Measurements from ENCODE around the gene HDAC5.
"Not testable (repeated sequence)": the region's sequence is repeated elsewhere in the genome, so short reads cannot be mapped to it uniquely, and the experiment has no call there.

Gene HDAC5

DNA sequence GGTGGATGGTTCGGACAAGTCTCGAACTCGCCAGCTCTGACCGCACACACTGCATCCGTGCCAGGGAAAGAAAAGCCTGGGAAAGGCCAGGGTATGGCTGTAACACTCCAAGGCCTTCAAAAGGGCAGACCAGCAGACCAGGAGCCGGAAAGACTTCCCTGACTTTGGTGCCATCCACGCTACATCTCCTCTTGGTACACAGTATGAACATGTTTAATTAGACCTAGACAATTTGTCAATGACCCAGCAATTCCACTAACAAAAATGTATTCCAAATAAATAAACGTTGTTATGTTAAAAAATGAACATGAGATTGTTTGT, 637 bp upstream of the HDAC5 start:
- H3K36me3 ChIP-seq (replicated peaks): no peaks in the 10 kb centered on the region
- H3K27me3 ChIP-seq (replicated peaks): no peaks in the 10 kb centered on the region
- TF ChIP-seq, protein P1, sequence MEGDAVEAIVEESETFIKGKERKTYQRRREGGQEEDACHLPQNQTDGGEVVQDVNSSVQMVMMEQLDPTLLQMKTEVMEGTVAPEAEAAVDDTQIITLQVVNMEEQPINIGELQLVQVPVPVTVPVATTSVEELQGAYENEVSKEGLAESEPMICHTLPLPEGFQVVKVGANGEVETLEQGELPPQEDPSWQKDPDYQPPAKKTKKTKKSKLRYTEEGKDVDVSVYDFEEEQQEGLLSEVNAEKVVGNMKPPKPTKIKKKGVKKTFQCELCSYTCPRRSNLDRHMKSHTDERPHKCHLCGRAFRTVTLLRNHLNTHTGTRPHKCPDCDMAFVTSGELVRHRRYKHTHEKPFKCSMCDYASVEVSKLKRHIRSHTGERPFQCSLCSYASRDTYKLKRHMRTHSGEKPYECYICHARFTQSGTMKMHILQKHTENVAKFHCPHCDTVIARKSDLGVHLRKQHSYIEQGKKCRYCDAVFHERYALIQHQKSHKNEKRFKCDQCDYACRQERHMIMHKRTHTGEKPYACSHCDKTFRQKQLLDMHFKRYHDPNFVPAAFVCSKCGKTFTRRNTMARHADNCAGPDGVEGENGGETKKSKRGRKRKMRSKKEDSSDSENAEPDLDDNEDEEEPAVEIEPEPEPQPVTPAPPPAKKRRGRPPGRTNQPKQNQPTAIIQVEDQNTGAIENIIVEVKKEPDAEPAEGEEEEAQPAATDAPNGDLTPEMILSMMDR (IDR thresholded peaks at IDR 0.05; ENCODE audit: low read depth, low read length, missing control alignments): no peak
- no peak for DNase-seq
- H3K4me3 ChIP-seq (ENCODE audit: low read depth, low read length): peak overlapping the region; percentile 70
- in situ Hi-C loops (cut with HindIII; ENCODE audit: low pct_ligation_motif_present, low sequenced_read_pairs): no loop called here
- peak overlapping the region; percentile 84 for H3K27ac ChIP-seq

GRCh38 chr17:44122816-44123355, 555 bp downstream of the HDAC5 start:
- Histone ChIP-seq H3K36me3 (replicated peaks) (no peaks in the 10 kb centered on the region), H3K4me3 (ENCODE audit: low read depth, low read length) (peak overlapping the region; percentile 74), H3K27me3 (replicated peaks) (no peaks in the 10 kb centered on the region), H3K27ac (peak overlapping the region; percentile 84)
- DNase-seq: no peak
- in situ Hi-C loops (cut with HindIII; ENCODE audit: low pct_ligation_motif_present, low sequenced_read_pairs): no loop called here
- TF ChIP-seq, protein P1 (IDR thresholded peaks at IDR 0.05; ENCODE audit: low read depth, low read length, missing control alignments): no peak

DNA sequence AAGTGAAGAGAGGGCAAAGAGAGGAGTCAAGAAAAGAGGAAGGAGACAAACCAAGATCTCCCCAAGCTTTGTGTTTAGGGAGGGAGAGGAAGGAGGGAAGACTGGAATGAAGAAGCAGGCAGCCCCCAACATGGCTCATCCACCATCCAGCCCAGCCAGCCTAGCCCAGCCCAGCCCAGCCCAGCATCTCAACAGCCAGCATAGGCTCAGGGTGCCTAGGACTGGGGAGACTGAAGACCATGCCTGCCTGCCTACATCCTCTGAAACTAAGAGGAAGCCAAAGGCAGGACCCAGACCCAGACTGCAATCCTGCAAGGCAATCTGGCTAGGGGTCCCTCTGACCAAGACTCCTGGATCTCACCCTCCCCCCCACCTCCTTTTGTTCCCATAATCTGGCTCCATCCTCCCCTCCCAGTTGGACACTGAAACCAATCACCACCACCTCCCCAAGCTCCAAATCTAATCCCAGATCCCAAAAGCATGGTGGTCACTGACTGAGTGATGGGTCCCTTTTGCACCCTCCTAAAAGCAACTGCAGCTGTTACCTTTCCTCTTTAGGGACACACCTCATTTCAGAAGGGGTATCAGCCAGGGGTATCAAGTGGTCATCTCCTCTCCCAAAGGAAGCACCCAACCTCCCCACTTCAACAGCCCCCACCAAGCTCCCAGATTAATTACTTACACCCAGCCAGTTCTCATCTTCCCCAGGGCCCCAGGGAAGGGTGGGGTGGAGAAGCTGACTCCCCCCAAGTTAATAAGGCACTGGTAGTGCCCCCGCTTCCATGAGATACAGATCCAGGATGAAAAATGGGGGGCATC, 1.2 kb downstream of the HDAC5 start:
- in situ Hi-C loops (cut with HindIII; ENCODE audit: low pct_ligation_motif_present, low sequenced_read_pairs): no loop called here
- Histone ChIP-seq H3K36me3 (replicated peaks) (no peaks in the 10 kb centered on the region), H3K27ac (no peak overlapping the region), H3K27me3 (replicated peaks) (no peaks in the 10 kb centered on the region), H3K4me3 (ENCODE audit: low read depth, low read length) (peak overlapping the region; percentile 74)
- DNase-seq: no peak
- TF ChIP-seq, protein P1 (IDR thresholded peaks at IDR 0.05; ENCODE audit: low read depth, low read length, missing control alignments): no peak

DNA sequence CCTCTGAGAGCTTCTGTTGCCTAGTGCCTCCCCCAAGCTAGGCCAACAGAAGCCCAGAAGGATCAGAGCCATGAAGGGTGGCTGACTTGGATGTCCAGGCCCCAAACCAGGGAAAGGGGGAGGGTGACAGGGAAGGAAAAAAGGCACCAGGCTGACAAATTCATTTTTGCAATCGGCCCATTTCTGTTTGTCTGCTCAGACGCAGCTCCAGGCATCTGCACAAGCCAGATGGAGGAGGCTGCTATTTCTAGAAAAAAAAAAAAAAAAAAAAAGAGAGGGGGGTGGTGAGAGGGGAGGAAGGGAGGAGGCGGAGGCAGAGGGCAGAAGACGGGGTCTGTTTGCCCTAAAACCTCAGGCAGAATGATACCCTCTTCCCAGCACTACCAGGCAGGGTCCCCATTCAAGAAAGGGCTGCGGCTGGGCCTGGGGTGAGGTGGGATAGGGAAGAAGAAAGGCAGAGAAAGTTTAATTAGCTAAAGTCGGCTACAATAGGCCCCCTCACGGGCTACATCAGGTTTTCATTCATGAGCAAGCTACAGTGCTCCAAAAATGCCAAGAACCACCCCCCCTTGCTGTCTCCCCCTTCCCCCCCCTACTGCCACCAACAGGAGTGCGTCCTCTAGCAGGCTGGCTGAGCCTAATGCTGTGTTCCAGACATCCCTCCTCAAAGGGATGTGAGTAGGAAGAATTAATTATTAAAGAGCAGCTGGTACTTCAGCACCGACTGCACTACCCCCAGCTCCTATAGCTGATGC, 2.4 kb downstream of the HDAC5 start:
- TF ChIP-seq, protein P1 (IDR thresholded peaks at IDR 0.05; ENCODE audit: low read depth, low read length, missing control alignments): no peak
- Histone ChIP-seq H3K27ac (no peak overlapping the region), H3K36me3 (replicated peaks) (no peaks in the 10 kb centered on the region), H3K4me3 (ENCODE audit: low read depth, low read length) (no peak overlapping the region), H3K27me3 (replicated peaks) (no peaks in the 10 kb centered on the region)
- no peak for DNase-seq
- in situ Hi-C loops (cut with HindIII; ENCODE audit: low pct_ligation_motif_present, low sequenced_read_pairs): no loop called here

DNA sequence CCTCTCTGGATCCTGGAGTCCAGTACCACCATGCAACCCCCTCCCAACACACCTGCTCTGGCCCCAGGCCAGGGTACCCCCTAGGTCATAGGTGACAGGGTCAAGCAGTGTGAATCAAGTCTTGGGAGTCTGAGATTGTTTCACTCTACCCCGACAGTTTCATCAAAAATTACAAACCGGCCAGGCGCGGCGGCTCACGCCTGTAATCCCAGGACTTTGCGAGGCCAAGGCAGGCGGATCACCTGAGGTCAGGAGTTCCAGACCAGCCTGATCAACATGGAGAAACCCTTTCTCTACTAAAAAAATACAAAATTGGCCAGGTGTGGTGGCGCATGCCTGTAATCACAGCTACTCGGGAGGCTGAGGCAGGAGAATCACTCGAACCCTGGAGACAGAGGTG, 3.2 kb downstream of the HDAC5 start:
- H3K36me3 ChIP-seq (replicated peaks); DNase-seq; in situ Hi-C loops (cut with HindIII; ENCODE audit: low pct_ligation_motif_present, low sequenced_read_pairs): not testable (repeated sequence)

DNA sequence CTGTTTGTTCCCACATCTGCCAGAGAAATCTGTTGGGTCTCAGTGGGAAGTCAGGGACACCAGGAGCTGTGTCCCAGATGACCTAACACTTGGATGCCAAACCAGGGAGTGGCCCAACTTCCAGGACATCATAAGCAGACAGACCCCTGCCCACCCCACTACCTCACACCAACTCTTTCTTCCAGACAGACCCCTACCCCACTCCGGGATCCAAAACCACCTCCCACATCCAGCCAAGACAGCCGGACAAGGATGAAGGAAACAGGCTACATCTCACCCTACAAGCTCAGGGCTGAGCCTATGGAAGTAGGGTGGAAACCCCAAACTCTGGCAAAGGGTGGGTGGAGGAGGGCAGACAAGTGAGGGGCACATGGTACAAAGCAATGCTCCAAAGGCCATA, 3.6 kb downstream of the HDAC5 start:
- in situ Hi-C loops (cut with HindIII; ENCODE audit: low pct_ligation_motif_present, low sequenced_read_pairs): no loop called here
- Histone ChIP-seq H3K36me3 (replicated peaks) (no peaks in the 10 kb centered on the region), H3K27me3 (replicated peaks) (no peaks in the 10 kb centered on the region), H3K27ac (no peak overlapping the region), H3K4me3 (ENCODE audit: low read depth, low read length) (no peak overlapping the region)
- no peak for DNase-seq
- TF ChIP-seq, protein P1 (IDR thresholded peaks at IDR 0.05; ENCODE audit: low read depth, low read length, missing control alignments): no peak

More for the DNA sequence above, 3.2 kb downstream of the HDAC5 start:
- H3K27me3 ChIP-seq (replicated peaks); H3K4me3 ChIP-seq (ENCODE audit: low read depth, low read length); H3K27ac ChIP-seq: not testable (repeated sequence)
